Cardiac septum (tissue), 1 donor: ENCODE measurements around the gene BAHCC1. TPM values are rescaled to one million over a fixed set of nuclear protein-coding genes. Genes with fewer than 3 reads are reported as not detected.

Source experiments
- DNase-seq: peaks from one replicate; pipeline ENCODE4 v3.0.0-alpha.2; 2020; ENCODE audit warnings: low spot score
- intact Hi-C: fragments of 100-400 bp; cut with DNase I; formaldehyde crosslinking; loops from one replicate; pipeline ENCODE4 v1.14.0; 2022
- total RNA-seq: library from RNA; stranded (reverse); fragmentation: NEBNext Ultra II Directional; extraction: Animal tissue kit (Norgen Biotek cat#: 25700); gene quantifications from one replicate; pipeline ENCODE4 v1.2.1, GENCODE V29; 2021
- donor health status: DM: no; HTN: no; CAD: no.

The BAHCC1 gene
- total RNA-seq, 1 donor from 2014 or later: 13.5 TPM

DNA sequence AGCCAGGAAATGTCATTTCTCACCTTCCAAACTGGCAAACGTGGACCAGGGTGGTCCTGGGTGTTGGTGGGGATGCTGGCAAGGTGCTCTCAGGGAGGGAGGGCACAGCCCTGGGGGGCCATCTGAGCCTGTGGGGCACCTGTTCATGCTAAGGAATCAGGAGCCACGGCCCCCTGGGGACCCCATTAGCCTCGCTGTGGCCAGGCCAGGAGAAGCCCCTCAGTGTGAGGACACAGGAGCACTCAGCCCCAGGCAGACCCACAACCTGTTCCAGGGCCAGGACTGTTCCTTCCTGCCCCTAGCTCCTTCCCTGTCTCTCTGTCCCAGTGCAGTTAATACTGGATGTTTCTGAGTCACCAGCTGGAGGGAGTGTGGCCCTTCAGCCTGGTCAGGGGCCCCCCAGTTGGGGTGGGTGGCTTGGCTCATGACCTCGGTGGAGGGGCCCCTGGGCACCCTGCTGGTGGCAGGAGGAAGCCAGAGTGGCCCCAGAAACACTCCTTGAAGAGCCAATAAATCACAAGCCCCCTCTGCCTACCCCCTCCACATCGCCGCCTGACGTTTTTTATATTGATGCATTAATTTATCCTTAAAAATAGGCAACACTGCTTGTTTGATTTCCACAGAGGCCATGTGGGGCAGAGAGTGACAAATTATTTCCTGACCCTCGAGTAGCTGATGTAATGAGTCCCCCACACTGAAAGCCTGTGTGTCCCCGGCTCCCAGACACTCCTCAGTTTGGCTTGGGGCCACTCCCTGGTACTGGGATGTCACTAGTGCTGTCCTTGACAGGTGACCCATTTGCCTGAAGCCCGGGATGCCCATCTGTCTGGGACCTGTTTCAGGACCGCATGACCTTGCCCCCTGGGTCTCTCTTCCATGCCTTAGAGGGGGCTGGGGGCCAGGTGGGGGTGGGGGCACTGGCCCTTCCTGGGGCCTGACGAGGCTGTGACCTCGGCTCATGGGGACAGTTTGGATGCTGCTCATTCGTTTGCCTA lies 95.0 kb downstream of the BAHCC1 start:
- DNase-seq: no peak
- intact Hi-C loops: no loop called here

DNA sequence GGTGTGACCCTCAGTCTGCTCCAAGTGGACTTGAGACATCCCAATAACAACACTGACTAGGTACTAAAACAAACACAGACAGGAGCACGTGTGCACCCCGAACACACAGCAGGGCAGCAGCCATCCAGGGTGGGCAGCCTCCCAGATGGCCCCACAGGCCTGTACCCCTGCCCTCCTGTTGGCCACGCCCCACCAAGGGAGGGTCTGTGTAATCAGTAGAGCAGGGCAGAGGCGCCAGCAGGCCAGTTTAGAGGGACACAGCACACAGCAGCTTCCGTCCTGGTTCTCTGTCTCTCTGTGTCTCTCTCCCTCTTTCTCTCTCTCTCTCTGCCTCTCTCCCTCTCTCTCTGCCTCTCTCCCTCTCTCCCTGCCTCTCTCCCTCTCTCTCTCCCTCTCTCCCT lies 95.9 kb downstream of the BAHCC1 start:
- DNase-seq: no peak

DNA sequence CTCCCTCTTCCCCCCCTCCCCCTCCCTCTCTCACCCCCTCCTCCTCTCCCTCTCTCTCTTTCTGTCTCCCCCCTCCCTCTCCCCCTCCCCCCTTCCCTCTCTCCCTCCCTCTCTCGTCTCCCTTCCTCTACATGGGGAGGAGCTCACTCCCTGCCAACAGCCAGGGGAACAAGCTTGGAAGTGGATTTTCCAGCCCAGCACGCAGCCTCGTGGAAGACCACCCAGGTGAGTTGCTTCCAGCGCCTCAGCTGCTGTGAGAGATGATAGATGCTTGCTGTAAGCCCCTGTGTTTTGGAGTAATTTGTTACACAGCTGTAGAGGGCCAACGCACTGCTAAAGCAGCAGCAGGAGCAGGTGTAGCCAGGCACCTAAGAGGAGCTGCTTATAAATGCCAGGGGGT lies 96.5 kb downstream of the BAHCC1 start:
- intact Hi-C loops: no loop called here
- no peak for DNase-seq

More for the DNA sequence above, 95.9 kb downstream of the BAHCC1 start:
- intact Hi-C loops: no loop called here

DNA sequence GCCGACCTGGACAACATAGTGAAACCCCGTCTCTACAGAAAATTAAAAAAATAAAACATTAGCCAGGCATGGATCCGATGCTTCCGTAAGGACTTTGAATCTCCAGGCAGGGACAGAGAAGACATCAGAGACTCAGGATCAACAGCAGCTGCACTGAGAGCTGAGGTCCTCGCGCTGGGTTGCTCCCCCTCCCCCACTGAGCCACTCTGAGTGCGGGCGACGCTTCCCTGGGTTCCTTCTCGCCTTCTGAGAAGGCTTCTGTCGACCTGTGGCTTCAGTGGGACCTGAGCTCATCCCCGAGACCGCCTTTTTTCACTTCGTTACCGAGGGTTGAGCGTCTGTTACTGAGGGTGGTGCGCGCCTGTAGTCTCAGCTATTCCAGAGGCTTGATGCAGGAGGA lies 96.9 kb downstream of the BAHCC1 start:
- intact Hi-C loops: no loop called here
- DNase-seq: no peak

DNA sequence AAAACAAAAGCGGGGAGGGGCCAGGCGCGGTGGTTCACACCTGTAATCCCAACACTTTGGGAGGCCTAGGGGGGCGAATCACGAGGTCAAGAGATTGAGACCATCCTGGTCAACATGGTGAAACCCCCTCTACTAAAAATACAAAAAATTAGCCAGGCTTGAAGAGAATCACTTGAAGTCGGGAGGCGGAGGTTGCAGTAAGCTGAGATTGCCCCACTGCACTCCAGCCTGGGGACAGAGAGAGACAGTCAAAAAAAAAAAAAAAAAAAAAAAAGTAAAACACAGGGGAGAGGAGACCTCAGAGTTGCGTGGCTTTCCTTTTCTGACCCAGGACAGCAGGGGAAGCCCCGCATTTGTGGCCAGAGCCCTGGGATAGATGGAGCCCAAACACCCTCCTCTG lies 97.4 kb downstream of the BAHCC1 start:
- intact Hi-C loops: no loop called here
- DNase-seq: no peak

GRCh38 chr17:81493198-81494038 lies 98.2 kb downstream of the BAHCC1 start:
- no peak for DNase-seq
- intact Hi-C loops: no loop called here

DNA sequence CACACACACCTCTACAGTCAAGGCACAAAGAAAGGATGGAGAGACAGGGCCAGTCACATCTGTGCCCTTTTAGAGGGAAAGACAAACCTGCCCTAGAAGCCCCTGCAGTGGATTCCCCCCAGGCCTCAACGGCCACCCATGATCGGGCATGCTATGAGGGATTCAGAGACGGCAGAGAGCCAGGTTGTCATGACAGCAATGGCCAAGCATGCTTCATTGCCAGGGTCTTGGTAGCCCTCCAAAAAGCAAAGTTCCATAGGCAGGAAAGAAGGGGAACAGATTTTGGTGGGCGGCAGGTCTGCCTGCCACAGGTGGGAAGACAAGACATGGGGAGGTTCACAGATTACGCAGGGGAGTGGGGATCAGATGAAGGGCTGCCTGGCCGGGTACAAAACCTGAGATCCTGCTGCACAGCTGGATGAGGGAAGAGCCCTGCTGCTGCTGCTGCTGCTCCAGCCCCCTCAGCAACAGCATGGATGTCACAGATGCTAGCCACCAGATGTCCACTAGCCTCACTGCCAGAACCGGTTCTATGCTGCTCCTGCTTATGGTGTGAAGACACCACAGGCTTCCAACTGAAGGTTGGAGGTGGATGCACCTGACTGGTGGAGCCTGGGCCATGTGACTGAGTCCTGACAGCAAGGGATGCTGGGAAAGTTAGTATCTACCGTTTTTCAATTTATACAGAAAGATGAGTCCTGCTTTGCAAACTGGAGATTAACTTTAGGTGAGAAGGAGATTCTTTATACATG lies 99.5 kb downstream of the BAHCC1 start:
- intact Hi-C loops: no loop called here
- no peak for DNase-seq

GRCh38 chr17:81498953-81499600 lies 103.8 kb downstream of the BAHCC1 start:
- no peak for DNase-seq
- intact Hi-C loops: no loop called here

DNA sequence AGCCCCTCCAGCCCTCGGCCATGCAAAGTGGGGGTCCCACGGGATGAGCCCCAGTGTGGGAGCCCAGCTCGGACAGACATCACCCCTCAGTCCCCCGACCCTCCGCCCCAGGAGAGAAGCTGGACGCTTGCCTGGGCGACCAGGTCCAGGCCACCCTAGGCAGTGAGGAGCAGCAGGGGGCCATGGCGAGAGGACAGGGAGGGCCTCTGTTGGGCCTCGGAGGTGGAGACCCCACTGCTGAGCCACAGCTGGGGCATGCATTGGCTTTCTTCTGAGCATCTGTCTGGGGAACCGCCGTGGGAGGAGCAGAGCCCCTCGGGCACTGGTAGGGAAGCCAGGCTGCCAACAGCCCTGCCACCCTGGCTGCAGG lies 104.3 kb downstream of the BAHCC1 start:
- DNase-seq: no peak
- intact Hi-C loops: no loop called here

GRCh38 chr17:81500047-81500446 lies 104.8 kb downstream of the BAHCC1 start:
- intact Hi-C loops: no loop called here
- no peak for DNase-seq

DNA sequence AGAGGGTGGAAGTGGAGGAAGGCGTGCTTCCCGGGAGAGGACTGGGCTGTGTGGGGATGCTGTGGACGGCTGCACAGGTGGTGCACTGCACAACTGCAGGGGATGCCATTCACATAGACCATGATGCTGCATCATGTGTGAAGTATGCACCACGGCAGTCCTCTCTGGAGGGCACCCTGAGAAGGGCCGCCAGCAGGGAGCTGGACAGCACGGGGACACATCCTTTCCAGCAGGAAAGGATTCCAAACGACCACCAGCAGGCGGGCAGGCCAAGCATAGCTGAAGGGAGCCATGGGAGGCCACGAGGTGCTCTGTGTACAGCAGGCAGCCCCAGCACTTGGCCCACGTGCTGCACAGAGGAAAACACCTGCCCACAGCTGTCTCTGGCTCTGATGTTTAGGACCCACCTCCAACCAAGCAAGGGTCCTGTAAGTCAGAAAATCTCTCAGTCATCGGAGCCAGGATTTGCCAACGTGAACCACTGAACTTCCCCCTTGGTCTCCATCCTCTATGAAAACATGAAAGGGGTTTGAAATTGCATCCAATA lies 107.3 kb downstream of the BAHCC1 start:
- intact Hi-C loops: no loop called here
- DNase-seq: no peak

- no peak for DNase-seq
- intact Hi-C loops: no loop called here
Observed at GRCh38 chr17:81503619-81504018, 108.4 kb downstream of the BAHCC1 start.

DNA sequence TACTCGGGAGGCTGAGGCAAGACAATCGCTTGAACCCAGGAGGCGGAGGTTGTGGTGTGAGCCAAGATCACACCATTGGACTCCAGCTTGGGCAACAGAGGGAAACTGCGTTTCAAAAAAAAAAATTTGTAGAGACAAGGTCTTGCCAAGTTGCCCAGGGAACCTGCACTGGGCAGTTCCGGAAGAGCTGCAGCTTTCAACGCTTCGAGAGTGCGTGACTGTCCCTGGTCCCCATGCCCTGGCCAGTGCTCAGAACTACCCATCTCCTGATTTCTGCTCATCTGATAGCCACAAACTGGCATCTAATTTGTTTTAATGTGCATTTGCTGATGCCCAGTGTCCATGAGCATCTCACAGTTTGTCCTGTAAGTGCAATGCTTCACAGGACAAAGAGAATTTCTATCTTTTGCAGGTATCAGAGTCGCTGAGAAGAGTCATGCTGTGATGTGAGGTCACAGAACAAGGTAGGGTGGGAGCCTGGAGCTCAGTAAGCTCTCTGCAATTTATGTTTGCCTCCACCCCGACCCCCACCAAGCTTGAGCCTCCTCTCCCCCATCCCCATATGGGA lies 113.5 kb downstream of the BAHCC1 start:
- intact Hi-C loops: no loop called here
- DNase-seq: no peak

GRCh38 chr17:81509207-81509971 lies 114.1 kb downstream of the BAHCC1 start:
- intact Hi-C loops: no loop called here
- DNase-seq: no peak

DNA sequence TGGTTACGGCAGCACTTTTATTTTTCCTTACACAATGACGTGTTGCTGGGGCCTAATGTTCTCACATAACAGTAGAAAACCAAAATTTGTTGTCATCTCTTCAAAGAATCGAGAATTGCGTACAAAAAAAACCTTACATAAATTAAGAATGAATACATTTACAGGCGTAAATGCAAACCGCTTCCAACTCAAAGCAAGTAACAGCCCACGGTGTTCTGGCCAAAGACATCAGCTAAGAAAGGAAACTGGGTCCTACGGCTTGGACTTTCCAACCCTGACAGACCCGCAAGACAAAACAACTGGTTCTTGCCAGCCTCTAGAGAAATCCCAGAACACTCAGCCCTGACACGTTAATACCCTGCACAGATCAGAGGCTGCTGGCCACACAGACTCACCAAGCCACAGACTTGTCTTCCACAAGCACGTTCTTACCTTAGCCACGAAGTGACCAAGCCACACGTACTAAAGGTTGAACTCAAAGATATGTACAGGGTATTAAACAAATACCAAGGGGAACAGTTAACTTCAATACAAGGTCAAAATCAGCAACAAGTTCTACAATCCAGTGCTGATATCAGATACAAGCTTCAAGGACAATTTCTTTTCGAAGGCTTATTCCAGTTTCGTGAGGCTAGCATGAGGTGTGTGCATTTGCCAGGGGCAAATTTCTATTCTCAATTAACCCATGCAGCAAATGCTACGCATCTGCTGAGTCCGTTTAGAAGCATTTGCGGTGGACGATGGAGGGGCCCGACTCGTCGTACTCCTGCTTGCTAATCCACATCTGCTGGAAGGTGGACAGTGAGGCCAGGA lies 114.9 kb downstream of the BAHCC1 start:
- intact Hi-C loops: no loop called here
- DNase-seq: no peak

DNA sequence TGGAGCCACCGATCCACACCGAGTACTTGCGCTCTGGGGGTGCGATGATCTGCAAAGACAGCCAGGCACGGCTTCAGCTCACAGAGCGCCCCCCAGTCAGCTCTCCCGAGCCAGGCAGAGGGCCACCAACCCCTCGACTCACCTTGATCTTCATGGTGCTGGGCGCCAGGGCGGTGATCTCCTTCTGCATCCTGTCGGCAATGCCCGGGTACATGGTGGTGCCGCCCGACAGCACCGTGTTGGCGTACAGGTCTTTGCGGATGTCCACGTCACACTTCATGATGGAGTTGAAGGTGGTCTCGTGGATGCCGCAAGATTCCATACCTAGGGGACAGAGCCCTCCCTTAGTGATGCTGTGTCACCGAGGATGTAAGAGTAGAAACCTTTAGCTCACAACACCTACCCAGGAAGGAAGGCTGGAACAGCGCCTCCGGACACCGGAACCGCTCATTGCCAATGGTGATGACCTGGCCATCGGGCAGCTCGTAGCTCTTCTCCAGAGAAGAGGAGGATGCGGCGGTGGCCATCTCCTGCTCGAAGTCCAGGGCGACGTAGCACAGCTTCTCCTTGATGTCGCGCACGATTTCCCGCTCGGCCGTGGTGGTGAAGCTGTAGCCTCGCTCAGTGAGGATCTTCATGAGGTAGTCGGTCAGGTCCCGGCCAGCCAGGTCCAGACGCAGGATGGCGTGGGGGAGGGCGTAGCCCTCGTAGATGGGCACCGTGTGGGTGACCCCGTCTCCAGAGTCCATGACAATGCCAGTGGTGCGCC lies 115.7 kb downstream of the BAHCC1 start:
- no peak for DNase-seq
- intact Hi-C loops: no loop called here

DNA sequence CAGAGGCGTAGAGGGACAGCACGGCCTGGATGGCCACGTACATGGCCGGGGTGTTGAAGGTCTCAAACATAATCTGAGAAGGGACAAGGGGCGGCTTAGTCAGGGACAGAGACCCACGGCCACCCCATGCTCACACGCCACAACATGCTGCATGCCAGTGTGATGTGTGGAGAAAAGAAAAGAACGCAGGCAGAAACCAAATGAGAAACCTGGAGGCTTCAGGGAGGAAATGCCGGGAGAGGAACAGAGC lies 116.2 kb downstream of the BAHCC1 start:
- DNase-seq: no peak
- intact Hi-C loops: no loop called here
